DMS 273 (cell line): Measurements from ENCODE around the gene PRIMPOL.
A peak's percentile ranks its signal among the peaks of the same experiment; 100 is the strongest.
"Not testable (repeated sequence)": the region's sequence is repeated elsewhere in the genome, so short reads cannot be mapped to it uniquely, and the experiment has no call there.

Experiments used
- DNase-seq: peaks from one replicate; lab custom pipeline; 2025; ENCODE audit not compliant: unreplicated experiment; lab: John Stamatoyannopoulos, UW

The PRIMPOL gene

GRCh38 chr4:184649026-184649970 lies at the start of gene PRIMPOL, which contains the start of gene CASP3:
PRIMPOL (plus strand) TSS chr4:184649738; CDS start chr4:184657141, 7,403 bp downstream.
CASP3 (minus strand) TSS chr4:184649447; CDS start chr4:184638453, 10,994 bp downstream.
- peak; percentile 96 for DNase-seq

GRCh38 chr4:184600982-184601381 lies 48.6 kb upstream of the PRIMPOL start:
- not testable (repeated sequence) for DNase-seq

GRCh38 chr4:184602857-184603256 lies 46.7 kb upstream of the PRIMPOL start:
- DNase-seq = not testable (repeated sequence)

GRCh38 chr4:184607429-184607828 lies 42.1 kb upstream of the PRIMPOL start:
- DNase-seq = not testable (repeated sequence)

- DNase-seq = no peak
Observed at GRCh38 chr4:184612074-184612473, 37.5 kb upstream of the PRIMPOL start.

GRCh38 chr4:184613405-184613804 lies 36.1 kb upstream of the PRIMPOL start:
- no peak for DNase-seq

- no peak for DNase-seq
Observed at GRCh38 chr4:184614509-184614908, 35.0 kb upstream of the PRIMPOL start.

- DNase-seq = not testable (repeated sequence)
Observed at GRCh38 chr4:184616168-184616567, 33.4 kb upstream of the PRIMPOL start.

- no peak for DNase-seq
Observed at GRCh38 chr4:184616633-184617551, 32.6 kb upstream of the PRIMPOL start.

- no peak for DNase-seq
Observed at GRCh38 chr4:184617600-184618196, 31.8 kb upstream of the PRIMPOL start.

- DNase-seq = no peak
Observed at GRCh38 chr4:184620212-184620867, 29.2 kb upstream of the PRIMPOL start.

- no peak for DNase-seq
Observed at GRCh38 chr4:184621518-184621917, 28.0 kb upstream of the PRIMPOL start.

GRCh38 chr4:184624504-184624903 lies 25.0 kb upstream of the PRIMPOL start:
- not testable (repeated sequence) for DNase-seq

- DNase-seq = no peak
Observed at GRCh38 chr4:184624972-184625554, 24.5 kb upstream of the PRIMPOL start.

- not testable (repeated sequence) for DNase-seq
Observed at GRCh38 chr4:184625783-184626596, 23.5 kb upstream of the PRIMPOL start.

GRCh38 chr4:184628103-184628502 lies 21.4 kb upstream of the PRIMPOL start:
- no peak for DNase-seq

GRCh38 chr4:184632842-184633241 lies 16.7 kb upstream of the PRIMPOL start:
- no peak for DNase-seq

- no peak for DNase-seq
Observed at GRCh38 chr4:184635381-184635780, 14.2 kb upstream of the PRIMPOL start.

GRCh38 chr4:184636144-184636543 lies 13.4 kb upstream of the PRIMPOL start:
- DNase-seq = no peak
